HFF-Myc (cell line): Measurements from ENCODE around the gene TMEM135.

Experiments used
- DNase-seq: peaks from one replicate; pipeline ENCODE4 v3.0.0-alpha.2; 2011; ENCODE audit warnings: low read depth; ENCODE audit errors: extremely low read depth
- H3K4me3 ChIP-seq: replicated peaks from 2 replicates; pipeline ENCODE4 v1.5.1; 2011; ENCODE audit warnings: low read depth, mild to moderate bottlenecking, control low read depth, low read length
- TF ChIP-seq, protein P1 (sequence below): IDR thresholded peaks from 2 replicates; pipeline ENCODE4 v1.5.1; 2012; ENCODE audit warnings: mild to moderate bottlenecking, low read depth, low read length, control low read depth; ENCODE audit errors: missing control alignments

The TMEM135 gene

DNA sequence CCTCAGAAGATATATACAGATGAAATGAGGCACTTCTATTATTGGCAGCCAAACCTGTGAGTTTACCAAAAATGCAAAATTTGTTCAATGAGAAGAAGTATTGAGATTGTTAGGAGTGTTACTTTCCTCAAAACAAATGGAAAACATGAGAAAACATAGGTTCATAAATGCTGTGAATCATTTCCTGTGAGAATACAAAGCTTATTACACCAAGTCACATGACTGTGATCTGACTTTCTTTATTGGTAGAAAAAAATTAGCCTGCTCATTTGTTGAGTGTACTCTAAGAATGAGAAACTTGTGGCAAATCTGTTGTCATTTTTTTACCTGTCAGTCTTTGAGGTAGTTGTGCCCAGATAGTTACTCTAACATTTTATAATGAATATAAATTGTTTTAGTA is 215.1 kb downstream of the TMEM135 start:
- TF ChIP-seq, protein P1, sequence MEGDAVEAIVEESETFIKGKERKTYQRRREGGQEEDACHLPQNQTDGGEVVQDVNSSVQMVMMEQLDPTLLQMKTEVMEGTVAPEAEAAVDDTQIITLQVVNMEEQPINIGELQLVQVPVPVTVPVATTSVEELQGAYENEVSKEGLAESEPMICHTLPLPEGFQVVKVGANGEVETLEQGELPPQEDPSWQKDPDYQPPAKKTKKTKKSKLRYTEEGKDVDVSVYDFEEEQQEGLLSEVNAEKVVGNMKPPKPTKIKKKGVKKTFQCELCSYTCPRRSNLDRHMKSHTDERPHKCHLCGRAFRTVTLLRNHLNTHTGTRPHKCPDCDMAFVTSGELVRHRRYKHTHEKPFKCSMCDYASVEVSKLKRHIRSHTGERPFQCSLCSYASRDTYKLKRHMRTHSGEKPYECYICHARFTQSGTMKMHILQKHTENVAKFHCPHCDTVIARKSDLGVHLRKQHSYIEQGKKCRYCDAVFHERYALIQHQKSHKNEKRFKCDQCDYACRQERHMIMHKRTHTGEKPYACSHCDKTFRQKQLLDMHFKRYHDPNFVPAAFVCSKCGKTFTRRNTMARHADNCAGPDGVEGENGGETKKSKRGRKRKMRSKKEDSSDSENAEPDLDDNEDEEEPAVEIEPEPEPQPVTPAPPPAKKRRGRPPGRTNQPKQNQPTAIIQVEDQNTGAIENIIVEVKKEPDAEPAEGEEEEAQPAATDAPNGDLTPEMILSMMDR: no peak
- no peak overlapping the region for H3K4me3 ChIP-seq
- no peak for DNase-seq

GRCh38 chr11:87254562-87254961 is 216.8 kb downstream of the TMEM135 start:
- TF ChIP-seq, protein P1: no peak
- DNase-seq: peak; percentile 0
- no peak overlapping the region for H3K4me3 ChIP-seq

- no peak for DNase-seq
- TF ChIP-seq, protein P1: no peak
- no peak overlapping the region for H3K4me3 ChIP-seq
These were observed 217.9 kb downstream of the TMEM135 start for GRCh38 chr11:87255589-87255988.

DNA sequence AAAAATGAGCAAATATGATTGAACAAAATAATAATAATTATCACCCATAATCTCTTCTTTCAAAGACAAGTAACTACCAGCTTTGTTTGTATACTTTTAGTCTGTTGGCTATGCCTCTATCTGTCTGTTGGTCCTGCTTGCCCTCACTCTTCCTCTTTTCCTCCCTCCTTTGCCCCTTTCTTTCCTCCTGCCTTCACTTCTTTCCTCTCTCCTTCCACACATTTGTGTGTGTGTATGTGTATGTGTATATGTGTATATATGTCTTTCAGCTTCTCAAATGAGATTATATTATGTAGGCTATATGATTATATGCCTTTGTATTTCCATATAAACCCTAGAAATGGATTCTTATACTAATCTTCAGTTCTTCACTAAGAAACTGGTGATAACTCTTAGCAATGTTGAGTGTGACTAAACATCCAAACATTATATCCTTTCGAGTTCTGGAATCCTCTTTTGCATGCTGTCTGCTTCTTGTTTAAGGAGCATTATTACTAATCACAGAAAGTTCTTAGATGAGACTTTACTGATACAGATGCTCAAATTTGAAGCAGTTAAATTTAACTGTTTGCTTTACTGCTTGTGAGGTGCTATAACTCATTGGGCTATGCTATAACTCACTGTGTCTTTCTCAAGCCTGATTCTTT is 219.1 kb downstream of the TMEM135 start:
- TF ChIP-seq, protein P1: no peak
- DNase-seq: no peak
- no peak overlapping the region for H3K4me3 ChIP-seq

- no peak for DNase-seq
- TF ChIP-seq, protein P1: no peak
- H3K4me3 ChIP-seq: no peak overlapping the region
These were observed 220.6 kb downstream of the TMEM135 start for GRCh38 chr11:87258171-87258833.

GRCh38 chr11:87259736-87260135 is 222.0 kb downstream of the TMEM135 start:
- TF ChIP-seq, protein P1: no peak
- DNase-seq: no peak
- H3K4me3 ChIP-seq: no peak overlapping the region
